ENCODE measurements around the gene ZNF783. TPM values are rescaled to one million over a fixed set of nuclear protein-coding genes. Genes with fewer than 3 reads are reported as not detected.

Gene ZNF783
- total RNA-seq, 1 experiment from 2014 or later = 10.8 TPM

DNA sequence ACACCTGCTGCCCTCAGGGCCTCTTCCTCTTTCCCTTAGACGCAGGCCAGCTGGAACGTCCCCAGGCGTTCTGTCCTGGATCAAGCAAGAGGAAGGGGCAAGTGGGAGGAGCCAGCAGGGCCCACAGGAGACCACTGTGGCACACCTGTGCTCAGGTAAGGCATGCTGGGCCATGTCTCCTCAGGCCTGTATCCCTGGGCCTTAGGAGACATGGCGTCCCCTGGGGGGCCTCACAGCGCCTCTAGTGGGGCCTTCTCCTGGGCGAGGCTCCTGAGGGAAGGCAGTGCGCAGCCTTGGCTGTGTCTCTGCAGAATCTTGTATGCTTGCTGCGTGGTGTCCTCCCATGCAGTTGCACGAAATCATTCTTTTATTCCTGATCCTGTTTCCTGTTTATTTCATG is 31.3 kb downstream of the ZNF783 start:
- no peak for DNase-seq (ENCODE audit: low spot score)
- Histone ChIP-seq H3K27ac (ENCODE audit: low read depth, low read length, poor library complexity, severe bottlenecking) (no peak overlapping the region), H3K27me3 (replicated peaks; ENCODE audit: insufficient read depth, low read depth, low read length, poor library complexity) (no peaks in the 10 kb centered on the region), H3K9me3 (ENCODE audit: low read depth, low read length, poor library complexity, severe bottlenecking) (no peaks in the 10 kb centered on the region), H3K4me3 (ENCODE audit: low read depth, low read length, poor library complexity, severe bottlenecking) (no peak overlapping the region), H3K4me1 (ENCODE audit: insufficient read depth, low read length, poor library complexity, severe bottlenecking) (no peaks in the 10 kb centered on the region), H3K36me3 (ENCODE audit: insufficient read depth, low read length, poor library complexity, severe bottlenecking) (no peaks in the 10 kb centered on the region)
- intact Hi-C loops (cut with micrococcal nuclease; ENCODE audit: unreplicated experiment) = no loop called here
- TF ChIP-seq, protein P1, sequence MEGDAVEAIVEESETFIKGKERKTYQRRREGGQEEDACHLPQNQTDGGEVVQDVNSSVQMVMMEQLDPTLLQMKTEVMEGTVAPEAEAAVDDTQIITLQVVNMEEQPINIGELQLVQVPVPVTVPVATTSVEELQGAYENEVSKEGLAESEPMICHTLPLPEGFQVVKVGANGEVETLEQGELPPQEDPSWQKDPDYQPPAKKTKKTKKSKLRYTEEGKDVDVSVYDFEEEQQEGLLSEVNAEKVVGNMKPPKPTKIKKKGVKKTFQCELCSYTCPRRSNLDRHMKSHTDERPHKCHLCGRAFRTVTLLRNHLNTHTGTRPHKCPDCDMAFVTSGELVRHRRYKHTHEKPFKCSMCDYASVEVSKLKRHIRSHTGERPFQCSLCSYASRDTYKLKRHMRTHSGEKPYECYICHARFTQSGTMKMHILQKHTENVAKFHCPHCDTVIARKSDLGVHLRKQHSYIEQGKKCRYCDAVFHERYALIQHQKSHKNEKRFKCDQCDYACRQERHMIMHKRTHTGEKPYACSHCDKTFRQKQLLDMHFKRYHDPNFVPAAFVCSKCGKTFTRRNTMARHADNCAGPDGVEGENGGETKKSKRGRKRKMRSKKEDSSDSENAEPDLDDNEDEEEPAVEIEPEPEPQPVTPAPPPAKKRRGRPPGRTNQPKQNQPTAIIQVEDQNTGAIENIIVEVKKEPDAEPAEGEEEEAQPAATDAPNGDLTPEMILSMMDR (conservative IDR thresholded peaks at IDR 0.05; ENCODE audit: low read depth, low read length) = no peak
- no peak for TF ChIP-seq EZH2 (IDR thresholded peaks at IDR 0.05; ENCODE audit: borderline replicate concordance, low read depth, low read length, poor library complexity, severe bottlenecking)
- ChIA-PET POLR2A (ENCODE audit: low non-redundant PET) (no interaction called here), CTCF (no interaction called here)
- no TSS peak for BruUV-seq (replicated peaks)

DNA sequence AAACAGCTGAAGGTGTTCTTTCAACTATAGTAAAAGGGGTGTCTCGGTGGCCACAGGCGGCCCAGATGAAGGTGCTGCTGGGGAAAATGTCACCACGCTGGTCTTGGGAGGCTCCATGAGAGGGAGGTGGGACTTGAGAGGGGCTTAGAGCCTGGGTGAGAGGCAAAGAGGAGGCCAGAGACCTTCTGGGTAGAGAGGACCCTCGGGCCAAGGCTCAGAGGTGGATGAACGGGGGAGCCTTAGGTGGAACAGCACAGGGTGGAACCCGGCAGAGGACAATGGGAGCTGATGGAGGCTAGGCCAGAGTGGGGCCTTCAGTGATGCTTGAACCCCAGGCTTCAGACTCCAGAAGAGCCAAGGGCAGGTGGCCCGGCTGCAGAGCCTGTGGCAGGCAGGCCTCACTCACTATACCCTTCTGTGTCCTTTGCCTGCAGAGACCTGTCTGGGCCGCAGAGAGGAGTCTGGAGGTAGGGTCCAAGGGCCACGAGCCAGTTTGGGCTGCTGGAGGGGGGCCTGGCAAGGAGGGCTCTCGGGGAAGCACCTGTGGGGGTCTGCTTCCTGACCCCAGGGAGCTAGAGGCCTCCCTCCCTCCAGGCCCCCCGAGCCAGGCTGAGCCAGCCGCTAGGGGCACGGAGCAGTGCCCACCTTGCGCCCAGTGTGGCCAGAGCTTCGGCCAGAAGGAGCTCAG is 32.1 kb downstream of the ZNF783 start:
- Histone ChIP-seq H3K9me3 (ENCODE audit: low read depth, low read length, poor library complexity, severe bottlenecking) (no peaks in the 10 kb centered on the region), H3K36me3 (ENCODE audit: insufficient read depth, low read length, poor library complexity, severe bottlenecking) (no peaks in the 10 kb centered on the region), H3K27me3 (replicated peaks; ENCODE audit: insufficient read depth, low read depth, low read length, poor library complexity) (no peaks in the 10 kb centered on the region), H3K4me3 (ENCODE audit: low read depth, low read length, poor library complexity, severe bottlenecking) (no peak overlapping the region), H3K4me1 (ENCODE audit: insufficient read depth, low read length, poor library complexity, severe bottlenecking) (no peaks in the 10 kb centered on the region), H3K27ac (ENCODE audit: low read depth, low read length, poor library complexity, severe bottlenecking) (no peak overlapping the region)
- BruUV-seq (replicated peaks) = no TSS peak
- intact Hi-C loops (cut with micrococcal nuclease; ENCODE audit: unreplicated experiment) = no loop called here
- ChIA-PET CTCF (no interaction called here), POLR2A (ENCODE audit: low non-redundant PET) (no interaction called here)
- no peak for TF ChIP-seq EZH2 (IDR thresholded peaks at IDR 0.05; ENCODE audit: borderline replicate concordance, low read depth, low read length, poor library complexity, severe bottlenecking)
- TF ChIP-seq, protein P1 (conservative IDR thresholded peaks at IDR 0.05; ENCODE audit: low read depth, low read length) = no peak
- no peak for DNase-seq (ENCODE audit: low spot score)

DNA sequence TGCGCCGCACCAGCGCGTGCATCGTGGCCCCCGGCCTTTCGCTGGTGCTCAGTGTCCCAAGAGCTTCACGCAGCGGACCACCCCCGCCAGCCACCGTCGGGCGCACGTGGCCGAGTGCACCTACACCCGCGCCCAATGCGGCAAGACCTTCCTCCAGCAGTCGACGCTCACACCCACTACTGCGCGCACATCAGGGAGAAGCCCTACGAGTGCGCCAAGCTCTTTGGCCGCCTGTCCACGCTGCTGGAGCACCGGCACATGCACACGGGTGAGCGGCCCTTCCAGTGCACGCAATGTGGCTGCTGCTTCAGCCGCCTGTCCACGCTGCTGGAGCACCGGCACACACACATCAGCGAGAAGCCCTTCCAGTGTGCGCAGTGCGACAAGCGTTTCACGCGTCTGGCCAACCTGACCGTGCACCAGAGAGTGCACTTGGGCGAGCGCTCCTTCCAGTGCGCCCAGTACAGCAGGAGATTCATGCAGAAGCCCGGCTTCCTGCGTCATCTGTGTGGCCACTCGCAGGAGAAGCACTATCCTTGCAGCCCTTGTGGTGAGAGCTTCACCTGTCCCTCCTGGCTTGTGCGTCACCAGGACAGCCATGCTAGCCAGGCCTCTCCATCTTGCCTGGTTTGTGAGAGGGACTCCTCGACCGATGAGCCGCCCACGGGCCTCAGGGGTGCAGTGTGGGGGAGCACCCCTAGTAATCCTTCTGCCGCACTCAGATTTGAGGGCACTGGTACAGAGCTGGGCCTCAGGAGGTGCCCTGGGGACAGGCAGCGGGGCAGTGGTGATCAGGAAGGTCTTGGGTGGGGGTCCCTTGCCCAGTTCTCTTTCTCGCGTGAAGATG is 32.9 kb downstream of the ZNF783 start:
- H3K4me1 ChIP-seq (ENCODE audit: insufficient read depth, low read length, poor library complexity, severe bottlenecking) = no peaks in the 10 kb centered on the region
- DNase-seq (ENCODE audit: low spot score) = no peak
- POLR2A ChIA-PET (ENCODE audit: low non-redundant PET) = no interaction called here
- H3K27me3 ChIP-seq (replicated peaks; ENCODE audit: insufficient read depth, low read depth, low read length, poor library complexity) = no peaks in the 10 kb centered on the region
- no peaks in the 10 kb centered on the region for H3K9me3 ChIP-seq (ENCODE audit: low read depth, low read length, poor library complexity, severe bottlenecking)
- BruUV-seq (replicated peaks) = no TSS peak
- H3K4me3 ChIP-seq (ENCODE audit: low read depth, low read length, poor library complexity, severe bottlenecking) = no peak overlapping the region
- no peak overlapping the region for H3K27ac ChIP-seq (ENCODE audit: low read depth, low read length, poor library complexity, severe bottlenecking)
- intact Hi-C loops (cut with micrococcal nuclease; ENCODE audit: unreplicated experiment) = no loop called here
- no peaks in the 10 kb centered on the region for H3K36me3 ChIP-seq (ENCODE audit: insufficient read depth, low read length, poor library complexity, severe bottlenecking)
- TF ChIP-seq, protein P1 (conservative IDR thresholded peaks at IDR 0.05; ENCODE audit: low read depth, low read length) = no peak
- no peak for TF ChIP-seq EZH2 (IDR thresholded peaks at IDR 0.05; ENCODE audit: borderline replicate concordance, low read depth, low read length, poor library complexity, severe bottlenecking)
- CTCF ChIA-PET = no interaction called here
